ENCODE data around the gene ALDOA.

The ALDOA gene

GRCh38 chr16:30024451-30024850 lies 41.1 kb upstream of the ALDOA start:
- H3K4me3 ChIP-seq (replicated peaks; ENCODE audit: low read depth, low read length), result no peak overlapping the region
- DNase-seq (ENCODE audit: low read depth), result no peak
- TF ChIP-seq CTCF (IDR thresholded peaks at IDR 0.05; ENCODE audit: low read length, missing control alignments), result no peak

- DNase-seq (ENCODE audit: low read depth), result no peak
- no peak for TF ChIP-seq CTCF (IDR thresholded peaks at IDR 0.05; ENCODE audit: low read length, missing control alignments)
These were observed 40.4 kb upstream of the ALDOA start for GRCh38 chr16:30025156-30025555.

GRCh38 chr16:30025574-30025973 lies 40.0 kb upstream of the ALDOA start:
- no peak overlapping the region for H3K4me3 ChIP-seq (replicated peaks; ENCODE audit: low read depth, low read length)
- no peak for TF ChIP-seq CTCF (IDR thresholded peaks at IDR 0.05; ENCODE audit: low read length, missing control alignments)
- no peak for DNase-seq (ENCODE audit: low read depth)

More at GRCh38 chr16:30025156-30025555, 40.4 kb upstream of the ALDOA start:
- no peak overlapping the region for H3K4me3 ChIP-seq (replicated peaks; ENCODE audit: low read depth, low read length)

- no peak overlapping the region for H3K4me3 ChIP-seq (replicated peaks; ENCODE audit: low read depth, low read length)
- TF ChIP-seq CTCF (IDR thresholded peaks at IDR 0.05; ENCODE audit: low read length, missing control alignments), result no peak
- no peak for DNase-seq (ENCODE audit: low read depth)
These were observed 39.1 kb upstream of the ALDOA start for GRCh38 chr16:30026449-30026848.

GRCh38 chr16:30027588-30028437 lies 37.7 kb upstream of the ALDOA start:
- no peak overlapping the region for H3K4me3 ChIP-seq (replicated peaks; ENCODE audit: low read depth, low read length)
- TF ChIP-seq CTCF (IDR thresholded peaks at IDR 0.05; ENCODE audit: low read length, missing control alignments), result no peak
- DNase-seq (ENCODE audit: low read depth), result no peak

GRCh38 chr16:30028438-30029076 lies 37.0 kb upstream of the ALDOA start:
- no peak for DNase-seq (ENCODE audit: low read depth)
- H3K4me3 ChIP-seq (replicated peaks; ENCODE audit: low read depth, low read length), result no peak overlapping the region
- TF ChIP-seq CTCF (IDR thresholded peaks at IDR 0.05; ENCODE audit: low read length, missing control alignments), result no peak

All from fibroblast of pulmonary artery (primary cell).